D721Med (cell line): ENCODE data around the gene DLGAP4.
A peak's percentile ranks its signal among the peaks of the same experiment; 100 is the strongest.

Experiments used
- DNase-seq: peaks from one replicate; pipeline ENCODE4 v3.0.0; 2011; ENCODE audit warnings: low spot score; ENCODE audit not compliant: insufficient read length
- FAIRE-seq: peaks from 2 replicates; lab custom pipeline; 2011; peaks lifted over from hg19 to GRCh38; lab: Jason Lieb, UNC
- CTCF ChIP-seq: IDR thresholded peaks from 2 replicates; pipeline ENCODE4 v1.5.1; 2012; ENCODE audit warnings: mild to moderate bottlenecking, control low read depth; ENCODE audit not compliant: insufficient read depth; ENCODE audit errors: missing control alignments

Gene DLGAP4

GRCh38 chr20:36460648-36461599 is 154.8 kb downstream of the DLGAP4 start:
- FAIRE-seq (no peak), DNase-seq (peak; percentile 75)
- no peak for TF ChIP-seq CTCF

- FAIRE-seq = no peak
- TF ChIP-seq CTCF = no peak
- DNase-seq = no peak
Measured at GRCh38 chr20:36461600-36462439, 155.7 kb downstream of the DLGAP4 start.

GRCh38 chr20:36462440-36463211 is 156.5 kb downstream of the DLGAP4 start:
- DNase-seq = no peak
- no peak for FAIRE-seq
- TF ChIP-seq CTCF = no peak

- DNase-seq (no peak), FAIRE-seq (no peak)
- no peak for TF ChIP-seq CTCF
Measured at GRCh38 chr20:36463212-36464061, 157.3 kb downstream of the DLGAP4 start.

- FAIRE-seq (no peak), DNase-seq (no peak)
- no peak for TF ChIP-seq CTCF
Measured at GRCh38 chr20:36465109-36466080, 159.3 kb downstream of the DLGAP4 start.
